A549 treated with DMSO at 1 μM for 4 hours (cell line): ENCODE measurements around the gene ZNF74. TPM values are rescaled to one million over a fixed set of nuclear protein-coding genes. Genes with fewer than 3 reads are reported as not detected.

Source experiments
- total RNA-seq: library from RNA; stranded (reverse); fragments of 200-300 nt; extraction: Qiagen RNA extraction; gene quantifications from 5 replicates; pipeline ENCODE4 v1.2.3, GENCODE V29; 2022; ENCODE audit warnings: low read depth

The ZNF74 gene
- total RNA-seq, result 6.1 to 7.6 TPM (median 6.7 TPM) in 5 replicates

DNA sequence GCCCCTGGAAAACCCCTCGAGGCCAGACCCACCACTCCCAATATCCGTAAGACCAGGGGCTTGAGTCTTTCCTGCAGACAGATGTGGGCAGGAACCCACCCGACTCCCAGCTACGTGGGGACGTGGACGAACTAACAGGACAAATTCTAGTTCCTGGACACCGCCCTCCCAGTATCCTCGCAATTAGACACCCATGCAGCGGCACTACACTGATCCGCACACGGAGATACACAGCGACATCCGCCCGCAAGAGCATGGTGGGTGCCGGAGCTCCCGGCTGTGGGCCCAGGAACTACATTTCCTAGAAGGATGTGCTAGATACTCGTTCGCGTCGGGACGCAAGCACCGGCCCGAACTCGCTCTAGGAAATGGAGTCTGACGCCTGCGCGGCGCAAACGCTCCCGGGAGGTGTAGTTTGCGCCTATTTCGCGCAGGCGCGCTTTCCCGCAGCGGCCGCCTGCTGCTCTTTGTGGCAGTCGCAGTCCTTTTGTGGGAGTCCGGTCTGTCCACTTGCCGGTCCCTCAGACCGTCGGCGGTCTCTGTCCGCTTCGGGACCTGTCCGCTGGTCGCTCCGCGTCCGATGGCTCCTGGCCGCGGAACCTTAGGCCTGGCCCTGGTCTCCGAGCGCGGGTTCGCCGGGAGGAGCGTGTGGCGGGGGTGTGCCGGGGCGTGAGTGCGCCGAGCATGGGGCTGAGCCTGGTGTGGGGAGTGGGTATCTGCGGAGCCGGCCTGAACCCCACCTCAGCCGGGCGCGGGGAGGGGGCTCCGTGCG is at the start of gene ZNF74:
ZNF74 (plus strand) TSS at position 447 of the 772 bp plus-strand sequence. CDS start 478 bp downstream, outside the sequence.

DNA sequence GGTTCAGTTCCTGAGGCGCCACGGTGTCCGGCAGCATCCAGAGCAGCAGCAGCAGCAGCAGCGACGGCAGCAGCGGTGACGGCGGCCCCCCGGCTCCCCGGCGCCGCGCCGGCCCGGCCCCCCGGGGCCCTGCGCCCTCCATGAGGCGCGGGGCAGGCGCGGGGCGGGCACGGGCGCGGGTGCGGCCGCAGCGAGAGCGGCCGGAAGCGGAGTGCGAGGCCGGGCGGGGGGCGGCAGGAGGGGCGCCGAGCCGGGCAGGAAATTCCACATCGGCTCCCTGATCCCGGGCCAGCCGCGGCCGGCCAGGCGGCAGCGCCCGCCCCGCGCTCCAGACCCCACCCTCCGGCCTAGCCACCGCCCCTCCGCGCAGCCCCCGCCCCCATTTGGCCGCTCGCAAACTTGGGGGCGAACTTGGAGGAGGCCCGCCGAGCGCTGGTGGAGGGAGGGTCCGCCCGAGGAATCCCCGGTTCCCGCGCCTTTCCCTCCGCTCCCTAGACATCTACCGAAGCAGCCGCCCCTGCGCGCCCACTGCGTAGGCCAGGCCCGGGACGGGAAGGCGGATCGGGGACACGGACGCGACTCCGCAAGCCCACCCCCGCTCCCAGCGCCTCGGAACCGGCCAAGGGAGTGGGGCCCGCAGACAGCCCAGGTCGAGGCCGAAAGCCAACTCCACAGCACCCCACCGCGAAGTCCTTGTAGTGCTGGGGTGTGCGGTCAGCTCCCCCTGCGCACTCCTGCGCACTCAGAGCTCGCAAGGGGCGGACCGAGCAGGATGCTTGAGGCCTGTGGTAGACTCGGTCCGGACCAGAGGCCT is 43.9 kb downstream of the ZNF74 start, which contains the start of gene SCARF2:
SCARF2 (minus strand) TSS at position 213 of the 814 bp plus-strand sequence; CDS start at position 142, 71 bp downstream.

Other genes starting within 250 kb of the ZNF74 start
- not detected in 5 replicates for gene CCDC188, start 243.1 kb upstream of the ZNF74 start, total RNA-seq
- gene RTN4R, start 125.8 kb upstream of the ZNF74 start, total RNA-seq, result 5.5 to 10.0 TPM (median 8.8 TPM) in 5 replicates
- gene DGCR6L, start 74.1 kb upstream of the ZNF74 start, total RNA-seq, result 29.5 to 45.3 TPM (median 40.4 TPM) in 5 replicates
- gene SCARF2, start 43.7 kb downstream of the ZNF74 start, total RNA-seq, result 0.54 to 1.1 TPM (median 0.92 TPM) in 5 replicates
- gene KLHL22, start 101.6 kb downstream of the ZNF74 start, total RNA-seq, result 8.2 to 11.1 TPM (median 9.9 TPM) in 5 replicates
- 46.3 to 55.8 TPM (median 47.9 TPM) in 5 replicates for gene MED15, start 113.5 kb downstream of the ZNF74 start, total RNA-seq